PFSK-1 (cell line): Measurements from ENCODE around the gene KCNIP3.

Experiments
- POLR2AphosphoS5 ChIP-seq: IDR thresholded peaks from 2 replicates; pipeline ENCODE4 v1.6.1; 2012; ENCODE audit warnings: low read depth, mild to moderate bottlenecking, control low read depth, low read length, moderate library complexity
- REST ChIP-seq, 2 experiments: IDR thresholded peaks; 2 replicates each; pipeline versions ENCODE4 v1.6.1 to v1.8.0; 2011 to 2012; ENCODE audit warnings: low read depth in 2 of 2, low read length in 2 of 2, control low read depth in 1 of 2, inconsistent platforms in 1 of 2, mild to moderate bottlenecking in 1 of 2, moderate library complexity in 1 of 2; ENCODE audit not compliant: insufficient read depth in 1 of 2
- TAF1 ChIP-seq: IDR thresholded peaks from 2 replicates; pipeline ENCODE4 v1.6.1; 2012; ENCODE audit warnings: low read length, control low read depth, borderline replicate concordance; ENCODE audit not compliant: insufficient read depth

- TF ChIP-seq POLR2AphosphoS5, result no peak
- no peak for TF ChIP-seq TAF1
- TF ChIP-seq REST (IDR thresholded peaks at IDR 0.05; ENCODE audit: insufficient read depth in 1 of 2, low read depth in 2 of 2, low read length in 2 of 2), result no peak
Observed at GRCh38 chr2:95291222-95291621, 5.9 kb upstream of the KCNIP3 start.
